ENCODE results near the gene ALKBH1.

DNA sequence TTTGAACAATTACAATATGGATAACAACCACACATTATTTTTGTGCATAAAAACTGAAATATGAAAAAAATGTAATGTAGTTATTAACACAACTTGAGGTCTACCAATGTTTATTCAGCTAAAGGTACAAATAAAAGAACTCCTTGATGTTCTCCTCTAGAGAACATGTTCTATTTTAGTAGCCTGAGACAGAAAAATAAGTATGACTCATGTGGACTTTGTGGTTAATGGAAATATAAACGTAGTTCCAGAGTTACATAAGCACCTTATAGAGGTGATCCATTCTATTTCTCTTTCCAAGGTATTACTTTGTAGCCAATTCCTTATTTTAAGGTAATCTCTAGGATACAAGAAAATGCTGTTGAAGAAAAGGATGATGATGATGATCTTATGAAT lies 25.7 kb downstream of the ALKBH1 start:
- TF ChIP-seq ELF4 (IDR thresholded peaks at IDR 0.05): no peak
- no peak for TF ChIP-seq LEF1 (IDR thresholded peaks at IDR 0.05; ENCODE audit: borderline replicate concordance)

All from HEK293T (cell line).